Epithelial cell of proximal tubule (primary cell): ENCODE results near the gene BACE1-AS. TPM values are rescaled to one million over a fixed set of nuclear protein-coding genes. Genes with fewer than 3 reads are reported as not detected.

ENCODE experiments used
- DNase-seq: peaks from one replicate; pipeline ENCODE4 v3.0.0-alpha.2; 2011; ENCODE audit warnings: low read depth
- H3K4me3 ChIP-seq: 2 replicates; pipeline ENCODE4 v1.5.1; 2011; ENCODE audit warnings: low read depth, mild to moderate bottlenecking, low read length
- total RNA-seq: library from RNA; depleted of rRNA; stranded (reverse); fragments of >200 nt; gene quantifications from 2 replicates; pipeline ENCODE4 v1.2.3, GENCODE V29; 2015
- TF ChIP-seq, protein P1 (sequence below): conservative IDR thresholded peaks from 2 replicates; pipeline ENCODE4 v1.5.1; 2012; ENCODE audit warnings: low read depth, mild to moderate bottlenecking, low read length

The BACE1-AS gene
- total RNA-seq, 1 donor from 2014 or later = 6.6 TPM

DNA sequence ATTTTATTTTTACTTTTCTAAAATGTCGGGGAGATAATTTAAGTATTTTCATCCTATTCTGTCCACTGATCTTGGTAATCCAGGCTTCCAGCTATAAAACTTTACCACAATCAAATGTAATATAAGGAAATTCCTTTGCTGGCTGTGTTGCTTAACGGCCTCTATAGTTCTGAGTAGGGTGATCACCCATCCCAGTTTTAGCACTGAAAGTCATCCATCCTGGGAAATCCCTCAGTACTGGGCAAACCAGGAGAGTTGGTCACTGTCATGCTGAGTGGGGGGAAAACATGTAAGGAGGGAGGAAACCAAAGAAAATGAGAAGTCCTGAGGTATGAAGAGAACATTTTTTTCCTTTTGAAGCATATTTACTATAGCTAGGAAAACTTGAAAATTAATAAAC, 12.8 kb upstream of the BACE1-AS start:
- H3K4me3 ChIP-seq = no peak overlapping the region
- TF ChIP-seq, protein P1, sequence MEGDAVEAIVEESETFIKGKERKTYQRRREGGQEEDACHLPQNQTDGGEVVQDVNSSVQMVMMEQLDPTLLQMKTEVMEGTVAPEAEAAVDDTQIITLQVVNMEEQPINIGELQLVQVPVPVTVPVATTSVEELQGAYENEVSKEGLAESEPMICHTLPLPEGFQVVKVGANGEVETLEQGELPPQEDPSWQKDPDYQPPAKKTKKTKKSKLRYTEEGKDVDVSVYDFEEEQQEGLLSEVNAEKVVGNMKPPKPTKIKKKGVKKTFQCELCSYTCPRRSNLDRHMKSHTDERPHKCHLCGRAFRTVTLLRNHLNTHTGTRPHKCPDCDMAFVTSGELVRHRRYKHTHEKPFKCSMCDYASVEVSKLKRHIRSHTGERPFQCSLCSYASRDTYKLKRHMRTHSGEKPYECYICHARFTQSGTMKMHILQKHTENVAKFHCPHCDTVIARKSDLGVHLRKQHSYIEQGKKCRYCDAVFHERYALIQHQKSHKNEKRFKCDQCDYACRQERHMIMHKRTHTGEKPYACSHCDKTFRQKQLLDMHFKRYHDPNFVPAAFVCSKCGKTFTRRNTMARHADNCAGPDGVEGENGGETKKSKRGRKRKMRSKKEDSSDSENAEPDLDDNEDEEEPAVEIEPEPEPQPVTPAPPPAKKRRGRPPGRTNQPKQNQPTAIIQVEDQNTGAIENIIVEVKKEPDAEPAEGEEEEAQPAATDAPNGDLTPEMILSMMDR = no peak
- DNase-seq = no peak

DNA sequence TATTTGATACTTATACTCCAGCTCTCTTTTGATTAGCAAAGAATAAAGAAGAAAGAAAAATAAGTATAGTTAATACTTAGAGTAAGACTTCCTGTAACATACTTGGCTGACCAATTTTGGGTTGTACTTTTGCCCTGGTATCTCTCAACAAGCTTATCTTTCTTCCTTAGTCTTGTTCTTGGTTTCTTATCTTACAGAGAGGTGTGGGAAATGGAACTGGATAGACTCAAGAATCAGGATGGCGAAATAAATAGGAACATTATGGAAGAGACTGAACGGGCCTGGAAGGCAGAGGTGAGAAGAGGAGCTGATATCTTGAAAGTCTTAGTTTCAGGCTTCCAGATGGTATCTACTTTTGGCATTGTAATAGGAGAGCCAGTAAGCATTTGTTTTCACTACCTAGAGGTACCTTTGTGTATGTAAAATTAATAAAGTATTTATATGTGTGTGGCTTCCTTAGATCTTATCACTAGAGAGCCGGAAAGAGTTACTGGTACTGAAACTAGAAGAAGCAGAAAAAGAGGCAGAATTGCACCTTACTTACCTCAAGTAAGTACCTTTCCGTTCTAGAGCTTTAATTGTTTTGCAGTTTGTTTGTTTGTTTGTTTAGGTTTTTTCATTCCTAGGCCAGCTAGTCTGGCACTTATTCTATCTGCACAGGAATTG, 11.3 kb upstream of the BACE1-AS start:
- TF ChIP-seq, protein P1 = no peak
- no peak for DNase-seq
- no peak overlapping the region for H3K4me3 ChIP-seq

DNA sequence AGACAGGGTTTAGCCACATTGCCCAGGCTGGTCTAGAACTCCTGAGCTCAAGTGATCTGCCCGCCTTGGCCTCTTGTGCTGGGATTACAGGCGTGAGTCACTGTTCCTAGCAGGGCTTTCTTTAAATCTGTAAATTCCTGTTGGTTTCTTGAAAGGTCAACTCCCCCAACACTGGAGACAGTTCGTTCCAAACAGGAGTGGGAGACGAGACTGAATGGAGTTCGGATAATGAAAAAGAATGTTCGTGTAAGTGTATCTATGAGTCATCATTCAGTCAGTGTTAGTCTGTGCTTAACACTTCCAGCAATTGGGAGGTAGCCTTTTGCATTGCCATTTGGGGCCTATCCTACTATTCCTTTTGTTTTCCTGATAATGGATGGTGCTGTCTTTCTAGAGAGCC, 10.0 kb upstream of the BACE1-AS start:
- H3K4me3 ChIP-seq = no peak overlapping the region
- TF ChIP-seq, protein P1 = no peak
- DNase-seq = peak; percentile 12

DNA sequence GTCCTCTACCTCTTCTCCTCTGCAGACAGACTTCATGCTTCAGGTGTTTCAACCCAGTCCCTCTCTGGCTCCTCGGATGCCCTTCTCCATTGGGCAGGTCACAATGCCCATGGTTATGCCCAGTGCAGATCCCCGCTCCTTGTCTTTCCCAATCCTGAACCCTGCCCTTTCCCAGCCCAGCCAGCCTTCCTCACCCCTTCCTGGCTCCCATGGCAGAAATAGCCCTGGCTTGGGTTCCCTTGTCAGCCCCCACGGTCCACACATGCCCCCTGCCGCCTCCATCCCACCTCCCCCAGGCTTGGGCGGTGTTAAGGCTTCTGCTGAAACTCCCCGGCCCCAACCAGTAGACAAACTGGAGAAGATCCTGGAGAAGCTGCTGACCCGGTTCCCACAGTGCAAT, 9.3 kb upstream of the BACE1-AS start:
- TF ChIP-seq, protein P1 = no peak

DNA sequence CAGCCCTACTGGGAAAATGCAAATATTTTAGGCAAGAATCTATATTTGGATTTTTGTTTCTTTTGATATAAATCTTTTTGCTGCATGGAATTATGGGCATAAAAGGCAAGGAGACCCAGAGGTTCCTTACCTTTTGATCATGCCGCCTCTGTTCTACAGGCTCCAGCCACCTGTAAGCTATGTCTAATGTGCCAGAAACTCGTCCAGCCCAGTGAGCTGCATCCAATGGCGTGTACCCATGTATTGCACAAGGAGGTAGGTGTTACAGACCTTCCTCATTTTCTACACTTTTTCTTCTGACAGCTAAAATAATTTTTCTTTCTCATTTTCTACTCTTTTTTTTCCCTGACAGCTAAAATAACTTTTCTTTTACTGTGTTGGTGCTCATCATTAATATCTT, 8.2 kb upstream of the BACE1-AS start:
- TF ChIP-seq, protein P1 = no peak
- no peak overlapping the region for H3K4me3 ChIP-seq
- DNase-seq = no peak

More for the DNA sequence above, 9.3 kb upstream of the BACE1-AS start:
- no peak for DNase-seq
- no peak overlapping the region for H3K4me3 ChIP-seq

DNA sequence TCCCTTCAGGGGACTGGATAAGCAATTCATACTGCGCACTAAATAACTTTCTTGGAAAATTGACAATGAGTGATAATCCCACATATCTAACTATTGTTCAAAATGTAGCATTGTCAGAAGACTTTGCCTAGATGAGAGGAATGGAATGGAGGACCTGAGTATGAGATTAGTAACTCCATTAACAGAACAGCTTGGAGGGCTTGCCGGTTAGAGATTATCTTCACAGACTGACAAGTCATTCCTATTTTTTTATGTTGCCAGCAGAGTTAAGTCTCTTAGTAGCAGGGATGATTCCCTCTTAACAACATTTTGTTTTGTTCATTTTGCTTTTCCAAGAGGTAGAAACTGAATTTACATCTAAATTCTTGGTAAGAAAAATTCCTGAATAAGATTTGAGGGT, 7.1 kb upstream of the BACE1-AS start:
- no peak overlapping the region for H3K4me3 ChIP-seq
- TF ChIP-seq, protein P1 = no peak
- no peak for DNase-seq

DNA sequence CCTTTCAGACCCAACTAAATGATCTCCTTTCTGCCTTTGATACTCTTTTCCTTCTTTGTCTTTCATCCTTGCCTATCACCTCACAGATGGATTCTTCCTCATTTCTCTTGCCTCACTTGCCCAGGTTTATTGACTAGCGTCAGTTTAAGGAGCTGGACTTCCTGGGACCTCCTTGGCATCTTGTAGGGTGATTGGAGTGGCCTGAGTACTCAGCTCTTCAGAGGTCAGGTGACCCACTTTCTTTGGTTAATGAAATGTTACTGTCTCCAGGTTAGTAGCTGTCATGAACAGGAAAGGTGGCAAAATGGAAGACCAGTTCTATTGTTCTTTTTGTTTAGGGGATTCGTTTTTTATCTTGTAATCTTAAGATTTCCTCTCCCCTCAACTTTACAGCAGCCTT, 4.6 kb upstream of the BACE1-AS start:
- TF ChIP-seq, protein P1 = no peak
- no peak for DNase-seq
- H3K4me3 ChIP-seq = no peak overlapping the region
